ENCODE results near the gene SRGAP1. TPM values are rescaled to one million over a fixed set of nuclear protein-coding genes. Genes with fewer than 3 reads are reported as not detected.

SRGAP1 gene
- total and polyA plus RNA-seq, 2 experiments from 2014 or later: 9.2 to 10.8 TPM

- TF ChIP-seq EZH2phosphoT487 (IDR thresholded peaks at IDR 0.05; ENCODE audit: low read depth, severe bottlenecking, unreplicated experiment): no peak
- TF ChIP-seq CTCF (IDR thresholded peaks at IDR 0.05; ENCODE audit: poor library complexity): no peak
- no peak for TF ChIP-seq EZH2 (IDR thresholded peaks at IDR 0.05; ENCODE audit: borderline replicate concordance)
- 96% methylated on average over 4 of the region's 4 CpGs for WGBS (ENCODE audit: low lambda C conversion rate, missing lambda C conversion rate)
- no peak overlapping the region for H3K27ac ChIP-seq
- H3K27me3 ChIP-seq: no peaks in the 10 kb centered on the region
- H4K20me1 ChIP-seq (ENCODE audit: insufficient read depth, poor library complexity, severe bottlenecking): no peaks in the 10 kb centered on the region
- H2AFZ ChIP-seq: no peak overlapping the region
- H3K4me1 ChIP-seq (ENCODE audit: insufficient read depth): no peaks in the 10 kb centered on the region
- H3K9me3 ChIP-seq (ENCODE audit: low read depth): no peaks in the 10 kb centered on the region
- no peaks in the 10 kb centered on the region for H3K9me2 ChIP-seq (replicated peaks; ENCODE audit: insufficient read depth)
- H3K79me2 ChIP-seq: no peaks in the 10 kb centered on the region
- no peak overlapping the region for H3K4me2 ChIP-seq
- H3K4me3 ChIP-seq: no peak overlapping the region
- no peak for DNase-seq (ENCODE audit: low spot score)
- H3K36me3 ChIP-seq (replicated peaks; ENCODE audit: insufficient read depth, low read depth): no peaks in the 10 kb centered on the region
These were observed 248.2 kb downstream of the SRGAP1 start for GRCh38 chr12:64092507-64093196.

- WGBS (ENCODE audit: low lambda C conversion rate, missing lambda C conversion rate): 88% methylated on average over 3 of the region's 3 CpGs
- Histone ChIP-seq H3K4me3 (no peak overlapping the region), H3K4me1 (ENCODE audit: insufficient read depth) (no peaks in the 10 kb centered on the region), H3K27me3 (no peaks in the 10 kb centered on the region), H3K79me2 (no peaks in the 10 kb centered on the region), H3K27ac (no peak overlapping the region), H4K20me1 (ENCODE audit: insufficient read depth, poor library complexity, severe bottlenecking) (no peaks in the 10 kb centered on the region), H2AFZ (no peak overlapping the region), H3K9me2 (replicated peaks; ENCODE audit: insufficient read depth) (no peaks in the 10 kb centered on the region), H3K9me3 (ENCODE audit: low read depth) (no peaks in the 10 kb centered on the region), H3K4me2 (no peak overlapping the region), H3K36me3 (replicated peaks; ENCODE audit: insufficient read depth, low read depth) (no peaks in the 10 kb centered on the region)
- no peak for TF ChIP-seq EZH2phosphoT487 (IDR thresholded peaks at IDR 0.05; ENCODE audit: low read depth, severe bottlenecking, unreplicated experiment)
- no peak for TF ChIP-seq EZH2 (IDR thresholded peaks at IDR 0.05; ENCODE audit: borderline replicate concordance)
- no peak for TF ChIP-seq CTCF (IDR thresholded peaks at IDR 0.05; ENCODE audit: poor library complexity)
- no peak for DNase-seq (ENCODE audit: low spot score)
These were observed 249.2 kb downstream of the SRGAP1 start for GRCh38 chr12:64093689-64094088.

DNA sequence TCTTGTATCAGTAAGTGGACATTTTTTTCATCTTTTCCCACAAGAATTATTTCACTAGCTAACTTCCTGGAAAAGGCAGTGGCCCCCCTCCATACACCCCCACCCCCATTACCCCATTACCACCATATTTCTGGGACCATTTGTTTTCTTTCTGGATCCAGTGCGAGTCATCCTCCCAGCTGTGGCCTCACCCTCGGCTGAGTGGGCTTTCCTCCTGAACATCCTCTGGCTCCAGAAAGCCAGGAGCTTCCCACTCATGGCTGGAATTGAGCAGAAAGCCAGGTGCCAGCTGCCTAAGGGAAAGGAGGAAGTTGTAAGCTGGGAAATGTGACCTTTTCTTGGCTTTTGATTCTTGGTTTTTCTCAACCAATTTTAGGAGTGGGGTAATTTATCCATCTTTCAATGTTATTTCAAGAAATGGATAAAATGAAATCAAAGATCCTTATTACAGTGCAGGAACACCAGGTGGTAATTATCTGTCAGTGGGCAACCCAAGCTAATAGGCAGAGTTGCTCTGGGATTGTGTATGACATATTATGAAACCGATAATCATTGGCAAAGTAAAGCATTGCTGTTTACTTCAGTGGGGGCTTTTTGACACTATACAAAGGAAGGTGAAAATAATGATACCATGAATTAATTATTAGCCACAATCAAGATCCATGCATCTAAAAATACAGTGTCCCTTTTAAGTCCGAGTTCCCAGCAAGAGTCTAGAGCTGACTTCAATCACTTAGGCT, 253.0 kb downstream of the SRGAP1 start:
- no peak for DNase-seq (ENCODE audit: low spot score)
- H3K27ac ChIP-seq: no peak overlapping the region
- no peaks in the 10 kb centered on the region for H3K36me3 ChIP-seq (replicated peaks; ENCODE audit: insufficient read depth, low read depth)
- 71% methylated on average over 4 of the region's 4 CpGs for WGBS (ENCODE audit: low lambda C conversion rate, missing lambda C conversion rate)
- no peak overlapping the region for H3K4me3 ChIP-seq
- H3K79me2 ChIP-seq: no peaks in the 10 kb centered on the region
- no peak for TF ChIP-seq CTCF (IDR thresholded peaks at IDR 0.05; ENCODE audit: poor library complexity)
- TF ChIP-seq EZH2 (IDR thresholded peaks at IDR 0.05; ENCODE audit: borderline replicate concordance): no peak
- TF ChIP-seq EZH2phosphoT487 (IDR thresholded peaks at IDR 0.05; ENCODE audit: low read depth, severe bottlenecking, unreplicated experiment): no peak
- no peak overlapping the region for H2AFZ ChIP-seq
- no peak overlapping the region for H3K4me2 ChIP-seq
- no peaks in the 10 kb centered on the region for H3K9me2 ChIP-seq (replicated peaks; ENCODE audit: insufficient read depth)
- H3K4me1 ChIP-seq (ENCODE audit: insufficient read depth): no peaks in the 10 kb centered on the region
- H3K9me3 ChIP-seq (ENCODE audit: low read depth): no peaks in the 10 kb centered on the region
- no peaks in the 10 kb centered on the region for H3K27me3 ChIP-seq
- no peaks in the 10 kb centered on the region for H4K20me1 ChIP-seq (ENCODE audit: insufficient read depth, poor library complexity, severe bottlenecking)
